HEK293 (cell line): ENCODE data around the gene PTPRR.

Experiments used
- ZNF23 ChIP-seq: fragments of 450-650 bp; formaldehyde crosslinking; IDR thresholded peaks from 2 replicates; pipeline ENCODE4 v1.5.1; 2016; ENCODE audit warnings: missing biosample characterization, missing genetic modification characterization, borderline replicate concordance
- ZNF362 ChIP-seq: fragments of 450-650 bp; formaldehyde crosslinking; IDR thresholded peaks from 2 replicates; pipeline ENCODE4 v1.5.1; 2016; ENCODE audit warnings: missing biosample characterization, missing genetic modification characterization
- TF ChIP-seq, protein P1 (sequence below): fragments of 450-650 bp; formaldehyde crosslinking; IDR thresholded peaks from 2 replicates; pipeline ENCODE4 v1.5.1; 2016; ENCODE audit warnings: missing biosample characterization, missing genetic modification characterization
- TF ChIP-seq, protein P2 (sequence below): fragments of 450-650 bp; formaldehyde crosslinking; IDR thresholded peaks from 2 replicates; pipeline ENCODE4 v1.5.1; 2016; ENCODE audit warnings: missing biosample characterization, missing genetic modification characterization

GRCh38 chr12:70876952-70877351 is 43.6 kb downstream of the PTPRR start:
- TF ChIP-seq ZNF362 (tag by site-specific recombination) (no peak), ZNF23 (tag by site-specific recombination) (no peak)
- TF ChIP-seq, protein P1, sequence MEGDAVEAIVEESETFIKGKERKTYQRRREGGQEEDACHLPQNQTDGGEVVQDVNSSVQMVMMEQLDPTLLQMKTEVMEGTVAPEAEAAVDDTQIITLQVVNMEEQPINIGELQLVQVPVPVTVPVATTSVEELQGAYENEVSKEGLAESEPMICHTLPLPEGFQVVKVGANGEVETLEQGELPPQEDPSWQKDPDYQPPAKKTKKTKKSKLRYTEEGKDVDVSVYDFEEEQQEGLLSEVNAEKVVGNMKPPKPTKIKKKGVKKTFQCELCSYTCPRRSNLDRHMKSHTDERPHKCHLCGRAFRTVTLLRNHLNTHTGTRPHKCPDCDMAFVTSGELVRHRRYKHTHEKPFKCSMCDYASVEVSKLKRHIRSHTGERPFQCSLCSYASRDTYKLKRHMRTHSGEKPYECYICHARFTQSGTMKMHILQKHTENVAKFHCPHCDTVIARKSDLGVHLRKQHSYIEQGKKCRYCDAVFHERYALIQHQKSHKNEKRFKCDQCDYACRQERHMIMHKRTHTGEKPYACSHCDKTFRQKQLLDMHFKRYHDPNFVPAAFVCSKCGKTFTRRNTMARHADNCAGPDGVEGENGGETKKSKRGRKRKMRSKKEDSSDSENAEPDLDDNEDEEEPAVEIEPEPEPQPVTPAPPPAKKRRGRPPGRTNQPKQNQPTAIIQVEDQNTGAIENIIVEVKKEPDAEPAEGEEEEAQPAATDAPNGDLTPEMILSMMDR (tag by site-specific recombination) = no peak
- TF ChIP-seq, protein P2, sequence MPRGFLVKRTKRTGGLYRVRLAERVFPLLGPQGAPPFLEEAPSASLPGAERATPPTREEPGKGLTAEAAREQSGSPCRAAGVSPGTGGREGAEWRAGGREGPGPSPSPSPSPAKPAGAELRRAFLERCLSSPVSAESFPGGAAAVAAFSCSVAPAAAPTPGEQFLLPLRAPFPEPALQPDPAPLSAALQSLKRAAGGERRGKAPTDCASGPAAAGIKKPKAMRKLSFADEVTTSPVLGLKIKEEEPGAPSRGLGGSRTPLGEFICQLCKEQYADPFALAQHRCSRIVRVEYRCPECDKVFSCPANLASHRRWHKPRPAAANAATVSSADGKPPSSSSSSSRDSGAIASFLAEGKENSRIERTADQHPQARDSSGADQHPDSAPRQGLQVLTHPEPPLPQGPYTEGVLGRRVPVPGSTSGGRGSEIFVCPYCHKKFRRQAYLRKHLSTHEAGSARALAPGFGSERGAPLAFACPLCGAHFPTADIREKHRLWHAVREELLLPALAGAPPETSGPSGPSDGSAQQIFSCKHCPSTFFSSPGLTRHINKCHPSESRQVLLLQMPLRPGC (tag by site-specific recombination) = no peak
